Measurements from ENCODE around the gene PPP1R14D.

Gene PPP1R14D

GRCh38 chr15:40773496-40773895, 55.0 kb downstream of the PPP1R14D start:
- no peak for DNase-seq
- no peaks in the 10 kb centered on the region for H4K20me1 ChIP-seq (ENCODE audit: insufficient read depth, low read length)
- no peak overlapping the region for H3K9ac ChIP-seq (ENCODE audit: low read length)
- H3K9me3 ChIP-seq (replicated peaks; ENCODE audit: insufficient read depth, low read length), result no peaks in the 10 kb centered on the region
- no peaks in the 10 kb centered on the region for H3K79me2 ChIP-seq (ENCODE audit: low read length)
- no peaks in the 10 kb centered on the region for H3K9me2 ChIP-seq (replicated peaks; ENCODE audit: insufficient read depth, low read length)
- H3K36me3 ChIP-seq (replicated peaks; ENCODE audit: insufficient read depth, low read length), result no peaks in the 10 kb centered on the region
- no peak overlapping the region for H3K4me2 ChIP-seq (ENCODE audit: low read depth, low read length)
- peaks cover 11% of the 10 kb centered on the region for H3K4me1 ChIP-seq (ENCODE audit: low read length)
- H3K4me3 ChIP-seq (ENCODE audit: low read length), result no peak overlapping the region
- no peak overlapping the region for H3K27ac ChIP-seq (ENCODE audit: low read length)
- no peaks in the 10 kb centered on the region for H3F3A ChIP-seq (ENCODE audit: insufficient read depth, low read length)
- H2AFZ ChIP-seq (ENCODE audit: low read length), result no peak overlapping the region
- TF ChIP-seq EZH2phosphoT487 (IDR thresholded peaks at IDR 0.05; ENCODE audit: low read length) (no peak), CTCF (IDR thresholded peaks at IDR 0.05; ENCODE audit: low read length) (no peak), EZH2 (optimal IDR thresholded peaks at IDR 0.05; ENCODE audit: low read depth, low read length) (no peak)
- no peaks in the 10 kb centered on the region for H3K27me3 ChIP-seq (replicated peaks; ENCODE audit: insufficient read depth, low read length)

- Histone ChIP-seq H3K27ac (ENCODE audit: low read length) (no peak overlapping the region), H3K27me3 (replicated peaks; ENCODE audit: insufficient read depth, low read length) (no peaks in the 10 kb centered on the region), H4K20me1 (ENCODE audit: insufficient read depth, low read length) (no peaks in the 10 kb centered on the region), H3K4me2 (ENCODE audit: low read depth, low read length) (no peak overlapping the region), H3K4me3 (ENCODE audit: low read length) (no peak overlapping the region), H3K36me3 (replicated peaks; ENCODE audit: insufficient read depth, low read length) (no peaks in the 10 kb centered on the region), H3K9ac (ENCODE audit: low read length) (no peak overlapping the region), H2AFZ (ENCODE audit: low read length) (no peak overlapping the region), H3K9me3 (replicated peaks; ENCODE audit: insufficient read depth, low read length) (no peaks in the 10 kb centered on the region), H3F3A (ENCODE audit: insufficient read depth, low read length) (no peaks in the 10 kb centered on the region), H3K79me2 (ENCODE audit: low read length) (no peaks in the 10 kb centered on the region), H3K9me2 (replicated peaks; ENCODE audit: insufficient read depth, low read length) (no peaks in the 10 kb centered on the region), H3K4me1 (ENCODE audit: low read length) (peaks cover 8% of the 10 kb centered on the region)
- no peak for TF ChIP-seq EZH2 (optimal IDR thresholded peaks at IDR 0.05; ENCODE audit: low read depth, low read length)
- no peak for TF ChIP-seq CTCF (IDR thresholded peaks at IDR 0.05; ENCODE audit: low read length)
- no peak for TF ChIP-seq EZH2phosphoT487 (IDR thresholded peaks at IDR 0.05; ENCODE audit: low read length)
- DNase-seq, result no peak
Observed at GRCh38 chr15:40772014-40772413, 56.5 kb downstream of the PPP1R14D start.

GRCh38 chr15:40771242-40771641, 57.3 kb downstream of the PPP1R14D start:
- no peak overlapping the region for H3K4me3 ChIP-seq (ENCODE audit: low read length)
- no peak for TF ChIP-seq CTCF (IDR thresholded peaks at IDR 0.05; ENCODE audit: low read length)
- TF ChIP-seq EZH2 (optimal IDR thresholded peaks at IDR 0.05; ENCODE audit: low read depth, low read length), result no peak

More at GRCh38 chr15:40771242-40771641, 57.3 kb downstream of the PPP1R14D start:
- no peaks in the 10 kb centered on the region for H3K9me2 ChIP-seq (replicated peaks; ENCODE audit: insufficient read depth, low read length)
- DNase-seq, result no peak
- H3K36me3 ChIP-seq (replicated peaks; ENCODE audit: insufficient read depth, low read length), result no peaks in the 10 kb centered on the region
- H4K20me1 ChIP-seq (ENCODE audit: insufficient read depth, low read length), result no peaks in the 10 kb centered on the region
- no peaks in the 10 kb centered on the region for H3K9me3 ChIP-seq (replicated peaks; ENCODE audit: insufficient read depth, low read length)
- no peak overlapping the region for H3K9ac ChIP-seq (ENCODE audit: low read length)
- no peak overlapping the region for H2AFZ ChIP-seq (ENCODE audit: low read length)
- no peak overlapping the region for H3K4me2 ChIP-seq (ENCODE audit: low read depth, low read length)
- no peaks in the 10 kb centered on the region for H3F3A ChIP-seq (ENCODE audit: insufficient read depth, low read length)
- H3K27me3 ChIP-seq (replicated peaks; ENCODE audit: insufficient read depth, low read length), result no peaks in the 10 kb centered on the region
- H3K27ac ChIP-seq (ENCODE audit: low read length), result no peak overlapping the region
- no peaks in the 10 kb centered on the region for H3K79me2 ChIP-seq (ENCODE audit: low read length)
- H3K4me1 ChIP-seq (ENCODE audit: low read length), result peaks cover under 1% of the 10 kb centered on the region

Measured in MM.1S (cell line).